Neural progenitor cell (in vitro differentiated cells): ENCODE data around the gene APOBEC3A.

Experiments
- EZH2 ChIP-seq: fragments of 200-600 bp; sonication (generic); IDR thresholded peaks from 2 replicates; pipeline ENCODE4 v1.6.1; 2017; ENCODE audit warnings: antibody characterized with exemption, mild to moderate bottlenecking, moderate library complexity
- EZH2phosphoT487 ChIP-seq: fragments of 200-600 bp; sonication (generic); IDR thresholded peaks from 2 replicates; pipeline ENCODE4 v1.6.1; 2017; ENCODE audit warnings: antibody characterized with exemption
- TF ChIP-seq, protein P1 (sequence below): fragments of 200-600 bp; sonication (generic); IDR thresholded peaks from 2 replicates; pipeline ENCODE4 v1.5.1; 2017; ENCODE audit warnings: antibody characterized with exemption, mild to moderate bottlenecking

DNA sequence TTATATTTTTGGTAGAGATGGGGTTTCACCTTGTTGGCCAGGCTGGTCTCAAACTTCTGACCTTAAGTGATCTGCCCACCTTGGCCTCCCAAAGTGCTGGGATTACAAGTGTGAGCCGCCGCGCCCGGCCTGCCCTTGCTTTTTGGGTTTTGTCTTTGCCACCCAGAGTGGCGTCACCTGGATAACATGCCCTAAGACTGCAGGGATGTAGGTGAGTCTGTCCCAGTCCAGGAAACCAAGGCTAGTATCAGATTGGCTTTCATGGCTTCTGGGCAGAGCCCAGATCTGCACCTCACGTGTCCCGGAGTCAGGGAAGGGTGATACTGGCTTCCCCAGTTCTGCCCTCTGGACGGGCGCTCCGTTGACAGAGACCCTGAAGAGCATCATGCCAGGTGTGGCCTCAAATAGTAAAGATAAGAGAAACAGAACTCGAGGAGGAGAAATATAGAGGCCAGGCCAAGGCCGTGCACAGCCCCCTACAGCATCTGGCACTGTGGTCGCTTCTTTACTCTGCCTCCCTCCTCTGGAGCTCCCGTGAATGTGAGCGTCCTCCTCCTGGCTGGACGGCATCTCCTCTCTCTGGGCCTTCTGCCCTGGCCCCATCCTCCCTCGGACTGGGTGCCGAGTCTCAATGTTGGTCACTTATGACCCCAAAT lies 16.9 kb downstream of the APOBEC3A start:
- TF ChIP-seq, protein P1, sequence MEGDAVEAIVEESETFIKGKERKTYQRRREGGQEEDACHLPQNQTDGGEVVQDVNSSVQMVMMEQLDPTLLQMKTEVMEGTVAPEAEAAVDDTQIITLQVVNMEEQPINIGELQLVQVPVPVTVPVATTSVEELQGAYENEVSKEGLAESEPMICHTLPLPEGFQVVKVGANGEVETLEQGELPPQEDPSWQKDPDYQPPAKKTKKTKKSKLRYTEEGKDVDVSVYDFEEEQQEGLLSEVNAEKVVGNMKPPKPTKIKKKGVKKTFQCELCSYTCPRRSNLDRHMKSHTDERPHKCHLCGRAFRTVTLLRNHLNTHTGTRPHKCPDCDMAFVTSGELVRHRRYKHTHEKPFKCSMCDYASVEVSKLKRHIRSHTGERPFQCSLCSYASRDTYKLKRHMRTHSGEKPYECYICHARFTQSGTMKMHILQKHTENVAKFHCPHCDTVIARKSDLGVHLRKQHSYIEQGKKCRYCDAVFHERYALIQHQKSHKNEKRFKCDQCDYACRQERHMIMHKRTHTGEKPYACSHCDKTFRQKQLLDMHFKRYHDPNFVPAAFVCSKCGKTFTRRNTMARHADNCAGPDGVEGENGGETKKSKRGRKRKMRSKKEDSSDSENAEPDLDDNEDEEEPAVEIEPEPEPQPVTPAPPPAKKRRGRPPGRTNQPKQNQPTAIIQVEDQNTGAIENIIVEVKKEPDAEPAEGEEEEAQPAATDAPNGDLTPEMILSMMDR = no peak
- TF ChIP-seq EZH2 = no peak
- no peak for TF ChIP-seq EZH2phosphoT487
